ENCODE data around the gene TIMM23.
"Not testable (repeated sequence)": the region's sequence is repeated elsewhere in the genome, so short reads cannot be mapped to it uniquely, and the experiment has no call there.

DNA sequence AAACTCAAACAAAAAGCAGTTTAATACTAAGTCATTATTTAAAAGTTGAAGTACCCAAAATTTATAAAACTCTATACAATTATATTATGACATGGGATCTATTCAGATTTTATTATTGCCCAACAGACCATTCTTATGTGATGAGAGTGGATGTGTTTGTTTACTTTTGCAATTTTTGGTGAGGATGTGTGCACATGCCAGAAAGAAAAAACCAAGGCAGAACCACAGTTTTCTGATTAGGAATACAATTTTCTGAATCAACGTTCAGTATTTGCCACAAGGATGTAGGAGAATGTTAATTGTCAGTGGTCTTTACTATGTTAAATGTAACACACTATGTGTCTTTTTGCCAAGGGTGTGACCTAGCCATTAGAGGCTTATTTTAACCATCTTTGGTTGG lies 9.1 kb downstream of the TIMM23 start:
- TF ChIP-seq, protein P1, sequence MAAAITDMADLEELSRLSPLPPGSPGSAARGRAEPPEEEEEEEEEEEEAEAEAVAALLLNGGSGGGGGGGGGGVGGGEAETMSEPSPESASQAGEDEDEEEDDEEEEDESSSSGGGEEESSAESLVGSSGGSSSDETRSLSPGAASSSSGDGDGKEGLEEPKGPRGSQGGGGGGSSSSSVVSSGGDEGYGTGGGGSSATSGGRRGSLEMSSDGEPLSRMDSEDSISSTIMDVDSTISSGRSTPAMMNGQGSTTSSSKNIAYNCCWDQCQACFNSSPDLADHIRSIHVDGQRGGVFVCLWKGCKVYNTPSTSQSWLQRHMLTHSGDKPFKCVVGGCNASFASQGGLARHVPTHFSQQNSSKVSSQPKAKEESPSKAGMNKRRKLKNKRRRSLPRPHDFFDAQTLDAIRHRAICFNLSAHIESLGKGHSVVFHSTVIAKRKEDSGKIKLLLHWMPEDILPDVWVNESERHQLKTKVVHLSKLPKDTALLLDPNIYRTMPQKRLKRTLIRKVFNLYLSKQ (tag by site-specific recombination; IDR thresholded peaks at IDR 0.05; ENCODE audit: borderline replicate concordance) = not testable (repeated sequence)
- TF ChIP-seq, protein P2, sequence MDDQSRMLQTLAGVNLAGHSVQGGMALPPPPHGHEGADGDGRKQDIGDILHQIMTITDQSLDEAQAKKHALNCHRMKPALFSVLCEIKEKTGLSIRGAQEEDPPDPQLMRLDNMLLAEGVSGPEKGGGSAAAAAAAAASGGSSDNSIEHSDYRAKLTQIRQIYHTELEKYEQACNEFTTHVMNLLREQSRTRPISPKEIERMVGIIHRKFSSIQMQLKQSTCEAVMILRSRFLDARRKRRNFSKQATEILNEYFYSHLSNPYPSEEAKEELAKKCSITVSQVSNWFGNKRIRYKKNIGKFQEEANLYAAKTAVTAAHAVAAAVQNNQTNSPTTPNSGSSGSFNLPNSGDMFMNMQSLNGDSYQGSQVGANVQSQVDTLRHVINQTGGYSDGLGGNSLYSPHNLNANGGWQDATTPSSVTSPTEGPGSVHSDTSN (CRISPR knock-in tag; IDR thresholded peaks at IDR 0.05) = not testable (repeated sequence)
- not testable (repeated sequence) for TF ChIP-seq ZNF768 (tag by site-specific recombination; IDR thresholded peaks at IDR 0.05); ZNF510 (tag by site-specific recombination; IDR thresholded peaks at IDR 0.05; ENCODE audit: insufficient replicate concordance); ZSCAN30 (tag by site-specific recombination; IDR thresholded peaks at IDR 0.05); ZNF292 (tag by site-specific recombination; IDR thresholded peaks at IDR 0.05; ENCODE audit: borderline replicate concordance, low read depth); ZNF140 (tag by site-specific recombination; IDR thresholded peaks at IDR 0.05)
- TF ChIP-seq, protein P3, sequence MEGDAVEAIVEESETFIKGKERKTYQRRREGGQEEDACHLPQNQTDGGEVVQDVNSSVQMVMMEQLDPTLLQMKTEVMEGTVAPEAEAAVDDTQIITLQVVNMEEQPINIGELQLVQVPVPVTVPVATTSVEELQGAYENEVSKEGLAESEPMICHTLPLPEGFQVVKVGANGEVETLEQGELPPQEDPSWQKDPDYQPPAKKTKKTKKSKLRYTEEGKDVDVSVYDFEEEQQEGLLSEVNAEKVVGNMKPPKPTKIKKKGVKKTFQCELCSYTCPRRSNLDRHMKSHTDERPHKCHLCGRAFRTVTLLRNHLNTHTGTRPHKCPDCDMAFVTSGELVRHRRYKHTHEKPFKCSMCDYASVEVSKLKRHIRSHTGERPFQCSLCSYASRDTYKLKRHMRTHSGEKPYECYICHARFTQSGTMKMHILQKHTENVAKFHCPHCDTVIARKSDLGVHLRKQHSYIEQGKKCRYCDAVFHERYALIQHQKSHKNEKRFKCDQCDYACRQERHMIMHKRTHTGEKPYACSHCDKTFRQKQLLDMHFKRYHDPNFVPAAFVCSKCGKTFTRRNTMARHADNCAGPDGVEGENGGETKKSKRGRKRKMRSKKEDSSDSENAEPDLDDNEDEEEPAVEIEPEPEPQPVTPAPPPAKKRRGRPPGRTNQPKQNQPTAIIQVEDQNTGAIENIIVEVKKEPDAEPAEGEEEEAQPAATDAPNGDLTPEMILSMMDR (tag by site-specific recombination; IDR thresholded peaks at IDR 0.05) = not testable (repeated sequence)
- TF ChIP-seq, protein P4, sequence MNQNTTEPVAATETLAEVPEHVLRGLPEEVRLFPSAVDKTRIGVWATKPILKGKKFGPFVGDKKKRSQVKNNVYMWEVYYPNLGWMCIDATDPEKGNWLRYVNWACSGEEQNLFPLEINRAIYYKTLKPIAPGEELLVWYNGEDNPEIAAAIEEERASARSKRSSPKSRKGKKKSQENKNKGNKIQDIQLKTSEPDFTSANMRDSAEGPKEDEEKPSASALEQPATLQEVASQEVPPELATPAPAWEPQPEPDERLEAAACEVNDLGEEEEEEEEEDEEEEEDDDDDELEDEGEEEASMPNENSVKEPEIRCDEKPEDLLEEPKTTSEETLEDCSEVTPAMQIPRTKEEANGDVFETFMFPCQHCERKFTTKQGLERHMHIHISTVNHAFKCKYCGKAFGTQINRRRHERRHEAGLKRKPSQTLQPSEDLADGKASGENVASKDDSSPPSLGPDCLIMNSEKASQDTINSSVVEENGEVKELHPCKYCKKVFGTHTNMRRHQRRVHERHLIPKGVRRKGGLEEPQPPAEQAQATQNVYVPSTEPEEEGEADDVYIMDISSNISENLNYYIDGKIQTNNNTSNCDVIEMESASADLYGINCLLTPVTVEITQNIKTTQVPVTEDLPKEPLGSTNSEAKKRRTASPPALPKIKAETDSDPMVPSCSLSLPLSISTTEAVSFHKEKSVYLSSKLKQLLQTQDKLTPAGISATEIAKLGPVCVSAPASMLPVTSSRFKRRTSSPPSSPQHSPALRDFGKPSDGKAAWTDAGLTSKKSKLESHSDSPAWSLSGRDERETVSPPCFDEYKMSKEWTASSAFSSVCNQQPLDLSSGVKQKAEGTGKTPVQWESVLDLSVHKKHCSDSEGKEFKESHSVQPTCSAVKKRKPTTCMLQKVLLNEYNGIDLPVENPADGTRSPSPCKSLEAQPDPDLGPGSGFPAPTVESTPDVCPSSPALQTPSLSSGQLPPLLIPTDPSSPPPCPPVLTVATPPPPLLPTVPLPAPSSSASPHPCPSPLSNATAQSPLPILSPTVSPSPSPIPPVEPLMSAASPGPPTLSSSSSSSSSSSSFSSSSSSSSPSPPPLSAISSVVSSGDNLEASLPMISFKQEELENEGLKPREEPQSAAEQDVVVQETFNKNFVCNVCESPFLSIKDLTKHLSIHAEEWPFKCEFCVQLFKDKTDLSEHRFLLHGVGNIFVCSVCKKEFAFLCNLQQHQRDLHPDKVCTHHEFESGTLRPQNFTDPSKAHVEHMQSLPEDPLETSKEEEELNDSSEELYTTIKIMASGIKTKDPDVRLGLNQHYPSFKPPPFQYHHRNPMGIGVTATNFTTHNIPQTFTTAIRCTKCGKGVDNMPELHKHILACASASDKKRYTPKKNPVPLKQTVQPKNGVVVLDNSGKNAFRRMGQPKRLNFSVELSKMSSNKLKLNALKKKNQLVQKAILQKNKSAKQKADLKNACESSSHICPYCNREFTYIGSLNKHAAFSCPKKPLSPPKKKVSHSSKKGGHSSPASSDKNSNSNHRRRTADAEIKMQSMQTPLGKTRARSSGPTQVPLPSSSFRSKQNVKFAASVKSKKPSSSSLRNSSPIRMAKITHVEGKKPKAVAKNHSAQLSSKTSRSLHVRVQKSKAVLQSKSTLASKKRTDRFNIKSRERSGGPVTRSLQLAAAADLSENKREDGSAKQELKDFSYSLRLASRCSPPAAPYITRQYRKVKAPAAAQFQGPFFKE (tag by site-specific recombination; IDR thresholded peaks at IDR 0.05; ENCODE audit: borderline replicate concordance) = not testable (repeated sequence)
